Measurements from ENCODE around the gene ZCWPW1.

DNA sequence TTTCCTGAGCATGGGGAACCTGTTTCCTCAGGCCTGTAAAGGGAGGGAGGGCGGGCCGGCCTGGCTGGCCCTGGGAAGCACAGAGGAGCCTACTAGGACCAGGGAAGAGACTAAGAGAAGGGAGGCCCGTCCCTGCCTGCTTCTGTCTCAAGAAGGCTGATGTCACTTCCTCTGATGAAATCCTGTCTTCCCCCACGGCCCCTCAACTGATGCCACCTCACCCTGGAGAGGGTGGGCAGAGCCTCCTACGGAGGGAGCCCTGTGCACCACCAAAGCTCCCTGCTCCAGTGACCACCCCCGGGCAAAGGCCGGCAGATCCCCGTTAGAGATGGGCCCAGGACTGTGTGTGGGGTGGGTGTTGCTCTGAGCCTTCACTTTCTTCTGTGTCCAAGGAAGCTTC is 56.2 kb downstream of the ZCWPW1 start:
- TF ChIP-seq, protein P1, sequence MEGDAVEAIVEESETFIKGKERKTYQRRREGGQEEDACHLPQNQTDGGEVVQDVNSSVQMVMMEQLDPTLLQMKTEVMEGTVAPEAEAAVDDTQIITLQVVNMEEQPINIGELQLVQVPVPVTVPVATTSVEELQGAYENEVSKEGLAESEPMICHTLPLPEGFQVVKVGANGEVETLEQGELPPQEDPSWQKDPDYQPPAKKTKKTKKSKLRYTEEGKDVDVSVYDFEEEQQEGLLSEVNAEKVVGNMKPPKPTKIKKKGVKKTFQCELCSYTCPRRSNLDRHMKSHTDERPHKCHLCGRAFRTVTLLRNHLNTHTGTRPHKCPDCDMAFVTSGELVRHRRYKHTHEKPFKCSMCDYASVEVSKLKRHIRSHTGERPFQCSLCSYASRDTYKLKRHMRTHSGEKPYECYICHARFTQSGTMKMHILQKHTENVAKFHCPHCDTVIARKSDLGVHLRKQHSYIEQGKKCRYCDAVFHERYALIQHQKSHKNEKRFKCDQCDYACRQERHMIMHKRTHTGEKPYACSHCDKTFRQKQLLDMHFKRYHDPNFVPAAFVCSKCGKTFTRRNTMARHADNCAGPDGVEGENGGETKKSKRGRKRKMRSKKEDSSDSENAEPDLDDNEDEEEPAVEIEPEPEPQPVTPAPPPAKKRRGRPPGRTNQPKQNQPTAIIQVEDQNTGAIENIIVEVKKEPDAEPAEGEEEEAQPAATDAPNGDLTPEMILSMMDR (conservative IDR thresholded peaks at IDR 0.05; ENCODE audit: low read depth in 2 of 2): no peak
- TF ChIP-seq EZH2 (IDR thresholded peaks at IDR 0.05; ENCODE audit: low read depth, unreplicated experiment) (no peak), POLR2AphosphoS5 (IDR thresholded peaks at IDR 0.05; ENCODE audit: low read depth) (no peak), EZH2phosphoT487 (IDR thresholded peaks at IDR 0.05; ENCODE audit: unreplicated experiment) (no peak), CREB1 (CRISPR knock-in tag; IDR thresholded peaks at IDR 0.05; ENCODE audit: low read depth) (no peak)
- TF ChIP-seq, protein P2, sequence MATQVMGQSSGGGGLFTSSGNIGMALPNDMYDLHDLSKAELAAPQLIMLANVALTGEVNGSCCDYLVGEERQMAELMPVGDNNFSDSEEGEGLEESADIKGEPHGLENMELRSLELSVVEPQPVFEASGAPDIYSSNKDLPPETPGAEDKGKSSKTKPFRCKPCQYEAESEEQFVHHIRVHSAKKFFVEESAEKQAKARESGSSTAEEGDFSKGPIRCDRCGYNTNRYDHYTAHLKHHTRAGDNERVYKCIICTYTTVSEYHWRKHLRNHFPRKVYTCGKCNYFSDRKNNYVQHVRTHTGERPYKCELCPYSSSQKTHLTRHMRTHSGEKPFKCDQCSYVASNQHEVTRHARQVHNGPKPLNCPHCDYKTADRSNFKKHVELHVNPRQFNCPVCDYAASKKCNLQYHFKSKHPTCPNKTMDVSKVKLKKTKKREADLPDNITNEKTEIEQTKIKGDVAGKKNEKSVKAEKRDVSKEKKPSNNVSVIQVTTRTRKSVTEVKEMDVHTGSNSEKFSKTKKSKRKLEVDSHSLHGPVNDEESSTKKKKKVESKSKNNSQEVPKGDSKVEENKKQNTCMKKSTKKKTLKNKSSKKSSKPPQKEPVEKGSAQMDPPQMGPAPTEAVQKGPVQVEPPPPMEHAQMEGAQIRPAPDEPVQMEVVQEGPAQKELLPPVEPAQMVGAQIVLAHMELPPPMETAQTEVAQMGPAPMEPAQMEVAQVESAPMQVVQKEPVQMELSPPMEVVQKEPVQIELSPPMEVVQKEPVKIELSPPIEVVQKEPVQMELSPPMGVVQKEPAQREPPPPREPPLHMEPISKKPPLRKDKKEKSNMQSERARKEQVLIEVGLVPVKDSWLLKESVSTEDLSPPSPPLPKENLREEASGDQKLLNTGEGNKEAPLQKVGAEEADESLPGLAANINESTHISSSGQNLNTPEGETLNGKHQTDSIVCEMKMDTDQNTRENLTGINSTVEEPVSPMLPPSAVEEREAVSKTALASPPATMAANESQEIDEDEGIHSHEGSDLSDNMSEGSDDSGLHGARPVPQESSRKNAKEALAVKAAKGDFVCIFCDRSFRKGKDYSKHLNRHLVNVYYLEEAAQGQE (IDR thresholded peaks at IDR 0.05; ENCODE audit: unreplicated experiment): no peak

Data from GM23338 (cell line).